ENCODE data around the gene SIVA1. TPM values are rescaled to one million over a fixed set of nuclear protein-coding genes. Genes with fewer than 3 reads are reported as not detected.

Gene SIVA1
- total RNA-seq, 4 donors from 2014 or later, result 141 to 262 (median 167) TPM

- no peak for ATAC-seq (ENCODE audit: low FRiP score)
Measured at GRCh38 chr14:104714681-104715080, 38.3 kb upstream of the SIVA1 start.

GRCh38 chr14:104715416-104715815 is 37.5 kb upstream of the SIVA1 start:
- DNase-seq (ENCODE audit: low spot score), result no peak
- ATAC-seq (ENCODE audit: low FRiP score), result no peak
- TF ChIP-seq CTCF (IDR thresholded peaks at IDR 0.05), result no peak

More at GRCh38 chr14:104714681-104715080, 38.3 kb upstream of the SIVA1 start:
- no peak for TF ChIP-seq CTCF (IDR thresholded peaks at IDR 0.05)
- no peak for DNase-seq (ENCODE audit: low spot score)

GRCh38 chr14:104715871-104716270 is 37.1 kb upstream of the SIVA1 start:
- TF ChIP-seq CTCF (IDR thresholded peaks at IDR 0.05), result no peak
- DNase-seq (ENCODE audit: low spot score), result no peak
- ATAC-seq (ENCODE audit: low FRiP score), result peak; percentile 15

- DNase-seq (ENCODE audit: low spot score) (no peak), ATAC-seq (ENCODE audit: low FRiP score) (no peak)
- no peak for TF ChIP-seq CTCF (IDR thresholded peaks at IDR 0.05)
Measured at GRCh38 chr14:104717137-104717536, 35.8 kb upstream of the SIVA1 start.

GRCh38 chr14:104717646-104718045 is 35.3 kb upstream of the SIVA1 start:
- DNase-seq (ENCODE audit: low spot score) (no peak), ATAC-seq (ENCODE audit: low FRiP score) (no peak)
- no peak for TF ChIP-seq CTCF (IDR thresholded peaks at IDR 0.05)

- DNase-seq (ENCODE audit: low spot score) (no peak), ATAC-seq (ENCODE audit: low FRiP score) (no peak)
Measured at GRCh38 chr14:104718147-104718546, 34.8 kb upstream of the SIVA1 start.

More at GRCh38 chr14:104718147-104718546, 34.8 kb upstream of the SIVA1 start:
- TF ChIP-seq CTCF (IDR thresholded peaks at IDR 0.05), result no peak
